Upper lobe of left lung (tissue), 6 donors: Measurements from ENCODE around the gene FRG2C. TPM values are rescaled to one million over a fixed set of nuclear protein-coding genes. Genes with fewer than 3 reads are reported as not detected.
"Not testable (repeated sequence)": the region's sequence is repeated elsewhere in the genome, so short reads cannot be mapped to it uniquely, and the experiment has no call there.

Experiments
- ATAC-seq, 2 donors: fragments of 200-7000 bp; cut with Tn5 transposase; one replicate each; pipeline ENCODE4 v1.9.1; 2022; ENCODE audit warnings: mild to moderate bottlenecking in 2 of 2, moderate library complexity in 2 of 2; ENCODE audit not compliant: low FRiP score in 2 of 2
- DNase-seq, 2 donors: peaks; one replicate each; pipeline ENCODE4 v3.0.0-alpha.2; 2019 to 2020
- H3K27ac ChIP-seq, 4 donors: fragments of 200-600 bp; sonication (generic); one replicate each; pipeline ENCODE4 v1.5.1; 2016 to 2019
- H3K27me3 ChIP-seq, 4 donors: fragments of 200-600 bp; sonication (generic); one replicate each; pipeline ENCODE4 v1.5.1; 2017 to 2019
- H3K36me3 ChIP-seq, 4 donors: fragments of 200-600 bp; sonication (generic); one replicate each; pipeline ENCODE4 v1.5.1; 2016 to 2019
- H3K4me1 ChIP-seq, 4 donors: fragments of 200-600 bp; sonication (generic); one replicate each; pipeline ENCODE4 v1.5.1; 2018 to 2019
- H3K4me3 ChIP-seq, 4 donors: fragments of 200-600 bp; sonication (generic); one replicate each; pipeline ENCODE4 v1.5.1; 2017 to 2019; ENCODE audit warnings: mild to moderate bottlenecking in 2 of 4, moderate library complexity in 1 of 4
- H3K9me3 ChIP-seq, 4 donors: fragments of 200-600 bp; sonication (generic); one replicate each; pipeline ENCODE4 v1.5.1; 2018 to 2019
- CTCF ChIP-seq, 6 experiments: fragments of 450-650 bp in 4 of 6; fragments of 200-600 bp in 2 of 6; sonication (generic) in 2 of 6; IDR thresholded peaks; one replicate each; pipeline ENCODE4 v1.5.1; 2016 to 2019; ENCODE audit warnings: antibody characterized with exemption in 6 of 6
- WGBS, 2 donors: methylation state at CpG; one replicate each; pipeline ENCODE4 v1.1.5; 2017 to 2018; 5-methylcytosine and 5-hydroxymethylcytosine counted together
- total RNA-seq, 6 donors: library from RNA; depleted of rRNA in 4 of 6; stranded (reverse); fragments of >200 nt in 4 of 6; gene quantifications; one replicate each; pipeline versions ENCODE4 v1.1.0 to v1.2.1, GENCODE V29; 2016 to 2021
- donor health status: DM: no; HTN: no; CAD: no; lungs with moderate emphysema.
- donor health status: DM: no; HTN: yes; CAD: no; lungs with severe emphysema.

The FRG2C gene
- total RNA-seq, 6 donors from 2014 or later: not detected

GRCh38 chr3:75667757-75668701 lies 3.9 kb downstream of the FRG2C start:
- H3K4me1 ChIP-seq: peaks cover 0 to 37% (median 15%) of the 10 kb centered on the region in 4 donors
- 37 to 40% methylated on average over 46 of the region's 46 CpGs for WGBS, 2 donors
- not testable (repeated sequence) for H3K9me3 ChIP-seq, H3K27ac ChIP-seq, ATAC-seq, H3K36me3 ChIP-seq
- H3K4me3 ChIP-seq: peak overlapping the region in 3 of 4 donors; percentile 22 to 47 (median 32)
- peaks cover 2 to 36% (median 17%) of the 10 kb centered on the region in 4 donors for H3K27me3 ChIP-seq
- DNase-seq: peak in 1 of 2 donors; percentile 47

GRCh38 chr3:75668759-75669347 lies 4.7 kb downstream of the FRG2C start:
- peak; percentile 77 to 93 for DNase-seq
- H3K36me3 ChIP-seq, H3K9me3 ChIP-seq, H3K27ac ChIP-seq: not testable (repeated sequence)
- Histone ChIP-seq H3K27me3 (peaks cover 2 to 36% (median 17%) of the 10 kb centered on the region in 4 donors), H3K4me1 (peaks cover 0 to 37% (median 15%) of the 10 kb centered on the region in 4 donors), H3K4me3 (peak overlapping the region in 3 of 4 donors; percentile 22 to 47 (median 32))
- 55 to 58% methylated on average over 49 to 53 of the region's 53 CpGs for WGBS, 2 donors
- peak; percentile 87 to 96 for ATAC-seq

- Histone ChIP-seq H3K27me3 (peaks cover 2 to 36% (median 17%) of the 10 kb centered on the region in 4 donors), H3K4me3 (peak overlapping the region in 3 of 4 donors; percentile 22 to 47 (median 32)), H3K9me3 (peaks cover 0 to 17% (median 9%) of the 10 kb centered on the region in 4 donors), H3K4me1 (peaks cover 0 to 37% (median 15%) of the 10 kb centered on the region in 4 donors)
- DNase-seq (peak; percentile 57 to 93), ATAC-seq (peak; percentile 82 to 93)
- 40 to 42% methylated on average over 54 to 70 of the region's 71 CpGs for WGBS, 2 donors
- peak in 1 of 6 experiments; percentile 11 for TF ChIP-seq CTCF (IDR thresholded peaks at IDR 0.05)
- not testable (repeated sequence) for H3K27ac ChIP-seq, H3K36me3 ChIP-seq
Measured at GRCh38 chr3:75669348-75670297, 5.5 kb downstream of the FRG2C start.

GRCh38 chr3:75670298-75671286 lies 6.5 kb downstream of the FRG2C start:
- not testable (repeated sequence) for H3K36me3 ChIP-seq, ATAC-seq, H3K27ac ChIP-seq
- peaks cover 2 to 36% (median 17%) of the 10 kb centered on the region in 4 donors for H3K27me3 ChIP-seq
- peak in 1 of 2 donors; percentile 37 for DNase-seq
- 11 to 13% methylated on average over 18 to 48 of the region's 51 CpGs for WGBS, 2 donors
- H3K9me3 ChIP-seq: peaks cover 0 to 22% (median 12%) of the 10 kb centered on the region in 4 donors
- H3K4me3 ChIP-seq: peak overlapping the region in 2 of 4 donors; percentile 32 to 47
- peaks cover 0 to 37% (median 15%) of the 10 kb centered on the region in 4 donors for H3K4me1 ChIP-seq

GRCh38 chr3:75671287-75672139 lies 7.4 kb downstream of the FRG2C start:
- peaks cover 0 to 37% (median 15%) of the 10 kb centered on the region in 4 donors for H3K4me1 ChIP-seq
- H3K27me3 ChIP-seq: peaks cover 2 to 36% (median 17%) of the 10 kb centered on the region in 4 donors
- WGBS, 2 donors: 5 to 13% methylated on average over 31 to 32 of the region's 32 CpGs
- H3K4me3 ChIP-seq: peak overlapping the region in 2 of 4 donors; percentile 28 to 47
- DNase-seq, H3K36me3 ChIP-seq, ATAC-seq: not testable (repeated sequence)
- peaks cover 0 to 22% (median 13%) of the 10 kb centered on the region in 4 donors for H3K9me3 ChIP-seq
- peak overlapping the region in 2 of 4 donors; percentile 55 to 82 for H3K27ac ChIP-seq
